Ascending aorta (tissue), 2 donors: ENCODE measurements around the gene FUT9. TPM values are rescaled to one million over a fixed set of nuclear protein-coding genes. Genes with fewer than 3 reads are reported as not detected.

Experiments
- DNase-seq, 2 donors: peaks; one replicate each; pipeline ENCODE4 v3.0.0-alpha.2; 2019; ENCODE audit warnings: low spot score in 2 of 2
- H3K27ac ChIP-seq, 2 donors: fragments of 200-600 bp; sonication (generic); one replicate each; pipeline ENCODE4 v1.5.1; 2016 to 2017; ENCODE audit warnings: mild to moderate bottlenecking in 1 of 2
- H3K27me3 ChIP-seq: fragments of 200-600 bp; sonication (generic); one replicate; pipeline ENCODE4 v1.5.1; 2017
- H3K36me3 ChIP-seq, 2 donors: fragments of 200-600 bp; sonication (generic); one replicate each; pipeline ENCODE4 v1.5.1; 2016
- H3K4me1 ChIP-seq, 2 donors: fragments of 200-600 bp; sonication (generic); one replicate each; pipeline ENCODE4 v1.5.1; 2016 to 2017; ENCODE audit warnings: mild to moderate bottlenecking in 1 of 2
- H3K4me3 ChIP-seq, 2 donors: fragments of 200-600 bp; sonication (generic); one replicate each; pipeline ENCODE4 v1.5.1; 2016 to 2017; ENCODE audit warnings: mild to moderate bottlenecking in 1 of 2
- H3K9me3 ChIP-seq, 2 donors: fragments of 200-600 bp; sonication (generic); one replicate each; pipeline ENCODE4 v1.5.1; 2016
- intact Hi-C: fragments of 100-400 bp; cut with DNase I; formaldehyde crosslinking; loops from one replicate; pipeline ENCODE4 v1.15.1; 2023
- total RNA-seq: library from RNA; depleted of rRNA; stranded (reverse); fragments of >200 nt; gene quantifications from one replicate; pipeline ENCODE4 v1.1.0, GENCODE V29; 2016
- TF ChIP-seq, protein P1 (sequence below), 3 experiments: fragments of 200-600 bp in 2 of 3; fragments of 450-650 bp in 1 of 3; sonication (generic) in 2 of 3; IDR thresholded peaks; one replicate each; pipeline ENCODE4 v1.5.1; 2016 to 2019; ENCODE audit warnings: antibody characterized with exemption in 3 of 3, mild to moderate bottlenecking in 1 of 3, moderate library complexity in 1 of 3

The FUT9 gene
- total RNA-seq, 1 donor from 2014 or later = not detected

DNA sequence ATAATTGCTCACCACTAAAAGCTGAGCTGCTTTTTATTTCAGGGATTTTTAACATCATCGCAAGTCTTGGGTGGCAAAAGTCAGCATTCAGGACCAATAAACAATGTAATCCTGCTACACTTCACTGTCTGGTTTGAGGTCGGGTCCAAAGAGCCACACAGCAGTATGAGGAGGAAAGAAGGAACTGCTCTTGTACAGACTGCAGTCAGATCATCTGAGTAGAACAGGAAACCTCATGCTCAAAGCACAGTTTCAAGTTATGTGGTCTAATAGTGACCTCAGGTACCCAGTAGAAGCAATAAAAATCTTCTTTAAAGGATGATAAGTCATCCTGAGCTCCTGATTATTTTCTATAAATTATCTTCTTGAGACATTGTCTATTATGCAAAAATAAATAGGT lies 211.4 kb downstream of the FUT9 start:
- no peaks in the 10 kb centered on the region for H3K36me3 ChIP-seq
- H3K4me1 ChIP-seq = no peaks in the 10 kb centered on the region
- H3K27ac ChIP-seq = no peak overlapping the region
- intact Hi-C loops = no loop called here
- H3K27me3 ChIP-seq = no peaks in the 10 kb centered on the region
- TF ChIP-seq, protein P1, sequence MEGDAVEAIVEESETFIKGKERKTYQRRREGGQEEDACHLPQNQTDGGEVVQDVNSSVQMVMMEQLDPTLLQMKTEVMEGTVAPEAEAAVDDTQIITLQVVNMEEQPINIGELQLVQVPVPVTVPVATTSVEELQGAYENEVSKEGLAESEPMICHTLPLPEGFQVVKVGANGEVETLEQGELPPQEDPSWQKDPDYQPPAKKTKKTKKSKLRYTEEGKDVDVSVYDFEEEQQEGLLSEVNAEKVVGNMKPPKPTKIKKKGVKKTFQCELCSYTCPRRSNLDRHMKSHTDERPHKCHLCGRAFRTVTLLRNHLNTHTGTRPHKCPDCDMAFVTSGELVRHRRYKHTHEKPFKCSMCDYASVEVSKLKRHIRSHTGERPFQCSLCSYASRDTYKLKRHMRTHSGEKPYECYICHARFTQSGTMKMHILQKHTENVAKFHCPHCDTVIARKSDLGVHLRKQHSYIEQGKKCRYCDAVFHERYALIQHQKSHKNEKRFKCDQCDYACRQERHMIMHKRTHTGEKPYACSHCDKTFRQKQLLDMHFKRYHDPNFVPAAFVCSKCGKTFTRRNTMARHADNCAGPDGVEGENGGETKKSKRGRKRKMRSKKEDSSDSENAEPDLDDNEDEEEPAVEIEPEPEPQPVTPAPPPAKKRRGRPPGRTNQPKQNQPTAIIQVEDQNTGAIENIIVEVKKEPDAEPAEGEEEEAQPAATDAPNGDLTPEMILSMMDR (IDR thresholded peaks at IDR 0.05) = no peak
- H3K4me3 ChIP-seq = no peak overlapping the region
- H3K9me3 ChIP-seq = no peaks in the 10 kb centered on the region
- no peak for DNase-seq

DNA sequence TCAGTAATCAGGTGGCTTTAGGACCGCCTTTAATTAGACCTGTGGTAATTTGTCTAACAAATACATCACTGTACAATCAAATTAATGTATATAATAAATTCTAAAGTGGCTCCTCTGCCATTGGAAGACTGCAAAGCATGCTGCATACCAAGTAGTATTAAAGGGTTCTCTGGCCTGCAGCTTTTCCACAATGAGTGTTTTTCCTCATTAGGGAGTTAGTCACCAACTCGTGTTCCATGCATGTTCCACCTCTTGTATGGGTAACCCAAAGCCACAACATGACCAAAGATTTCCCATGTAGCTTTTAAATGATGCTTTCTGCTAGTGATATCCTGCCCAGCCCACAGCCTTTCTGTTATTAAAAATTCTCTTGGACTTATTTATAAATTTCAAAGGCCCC lies 218.7 kb downstream of the FUT9 start:
- Histone ChIP-seq H3K36me3 (no peaks in the 10 kb centered on the region), H3K27me3 (no peaks in the 10 kb centered on the region), H3K27ac (no peak overlapping the region), H3K9me3 (no peaks in the 10 kb centered on the region), H3K4me3 (no peak overlapping the region), H3K4me1 (no peaks in the 10 kb centered on the region)
- intact Hi-C loops = no loop called here
- DNase-seq = no peak
- TF ChIP-seq, protein P1 (IDR thresholded peaks at IDR 0.05) = no peak

DNA sequence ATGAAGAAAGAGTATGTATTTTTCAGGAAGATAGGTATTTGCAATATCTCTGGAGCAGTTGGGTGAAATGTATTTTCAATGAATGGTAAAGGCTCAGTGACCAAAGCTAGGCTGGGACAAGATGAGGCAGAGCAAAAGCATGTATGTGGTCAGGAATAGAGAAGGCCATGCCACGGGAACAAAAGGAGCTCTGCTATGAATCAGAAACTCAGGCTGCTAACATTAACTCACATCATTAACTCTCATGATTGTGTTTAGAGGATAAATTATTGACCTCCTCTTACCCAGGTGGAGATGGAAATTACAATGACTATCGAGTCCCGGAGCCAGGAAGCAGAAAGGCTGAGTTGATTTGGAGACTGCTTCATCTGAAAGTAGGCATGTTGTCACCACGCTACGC lies 220.2 kb downstream of the FUT9 start:
- Histone ChIP-seq H3K36me3 (no peaks in the 10 kb centered on the region), H3K27me3 (no peaks in the 10 kb centered on the region), H3K4me3 (no peak overlapping the region), H3K4me1 (no peaks in the 10 kb centered on the region), H3K27ac (no peak overlapping the region), H3K9me3 (no peaks in the 10 kb centered on the region)
- intact Hi-C loops = no loop called here
- TF ChIP-seq, protein P1 (IDR thresholded peaks at IDR 0.05) = no peak
- no peak for DNase-seq

DNA sequence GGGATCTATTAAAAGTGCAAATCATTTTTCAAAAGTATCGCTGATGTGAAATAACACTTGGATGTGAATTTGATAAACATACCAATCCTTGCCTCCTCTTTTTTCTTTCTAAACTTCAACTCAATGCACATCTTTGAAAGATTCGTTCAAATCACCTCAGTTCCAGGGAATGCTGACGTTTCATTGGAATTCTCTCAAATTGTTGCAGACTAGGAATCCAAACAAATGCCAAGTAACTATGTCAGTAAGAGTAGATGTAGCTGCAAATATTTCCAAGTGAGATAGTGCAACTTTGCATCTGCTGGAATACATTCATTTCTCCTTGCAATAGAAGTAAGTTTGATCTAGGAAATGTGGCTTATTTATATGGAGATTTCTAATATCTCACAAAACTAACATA lies 220.7 kb downstream of the FUT9 start:
- no peak overlapping the region for H3K4me3 ChIP-seq
- TF ChIP-seq, protein P1 (IDR thresholded peaks at IDR 0.05) = no peak
- H3K4me1 ChIP-seq = no peaks in the 10 kb centered on the region
- no peak for DNase-seq
- H3K36me3 ChIP-seq = no peaks in the 10 kb centered on the region
- H3K27me3 ChIP-seq = no peaks in the 10 kb centered on the region
- H3K9me3 ChIP-seq = no peaks in the 10 kb centered on the region
- intact Hi-C loops = no loop called here
- H3K27ac ChIP-seq = no peak overlapping the region

DNA sequence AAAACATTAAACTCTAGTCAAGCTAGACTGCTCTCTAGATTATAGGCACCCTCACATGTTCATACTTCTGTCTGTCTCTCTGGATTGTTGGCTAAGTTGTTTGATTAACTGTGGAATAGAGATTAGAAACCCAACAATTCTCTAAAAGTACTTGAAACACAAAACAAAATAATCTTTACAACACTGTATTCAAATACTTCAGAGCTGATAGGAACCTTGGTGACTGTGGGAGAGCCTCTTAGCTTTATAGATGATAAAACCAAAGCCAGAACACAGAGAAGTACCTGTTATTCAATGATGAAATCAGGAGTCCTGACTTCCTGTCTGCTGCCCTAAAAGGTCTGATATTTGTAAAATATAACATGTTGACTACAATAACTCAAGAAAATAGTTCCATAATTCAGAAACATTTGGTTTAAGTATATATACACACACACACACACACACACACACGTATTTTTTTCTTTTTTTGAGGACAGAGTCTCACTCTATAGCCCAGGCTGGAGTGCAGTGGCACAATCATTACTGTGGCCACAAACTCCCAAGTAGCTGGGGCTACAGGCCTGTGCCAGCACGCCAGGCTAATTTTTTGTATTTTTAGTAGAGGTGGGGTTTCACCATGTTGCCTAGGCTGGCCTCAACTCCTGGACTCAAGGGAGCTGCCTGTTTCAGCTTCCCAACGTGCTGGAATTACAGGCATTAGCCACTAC lies 222.0 kb downstream of the FUT9 start:
- no peaks in the 10 kb centered on the region for H3K36me3 ChIP-seq
- no peaks in the 10 kb centered on the region for H3K4me1 ChIP-seq
- DNase-seq = no peak
- H3K27me3 ChIP-seq = no peaks in the 10 kb centered on the region
- H3K9me3 ChIP-seq = no peaks in the 10 kb centered on the region
- TF ChIP-seq, protein P1 (IDR thresholded peaks at IDR 0.05) = no peak
- intact Hi-C loops = no loop called here
- no peak overlapping the region for H3K4me3 ChIP-seq
- no peak overlapping the region for H3K27ac ChIP-seq

DNA sequence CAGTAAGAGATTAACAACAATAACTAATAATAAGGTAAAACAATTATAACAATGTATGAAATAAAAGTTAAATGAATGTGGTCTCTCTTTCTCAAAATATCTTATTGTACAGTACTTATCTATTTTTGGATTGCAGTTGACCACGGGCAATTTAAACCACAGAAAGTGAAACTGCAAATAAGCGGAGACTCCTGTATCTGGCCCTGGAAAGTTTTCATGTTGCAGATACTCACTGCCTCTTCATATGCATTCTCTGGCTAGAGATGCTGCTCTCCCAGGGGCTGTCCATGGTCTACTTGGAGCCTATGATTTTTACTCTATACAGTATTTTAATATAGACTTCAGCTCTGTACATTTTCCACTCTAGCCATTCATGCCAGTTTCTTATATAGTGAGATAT lies 230.8 kb downstream of the FUT9 start:
- no peak for DNase-seq
- TF ChIP-seq, protein P1 (IDR thresholded peaks at IDR 0.05) = no peak
- Histone ChIP-seq H3K9me3 (no peaks in the 10 kb centered on the region), H3K4me3 (no peak overlapping the region), H3K27ac (no peak overlapping the region), H3K4me1 (no peaks in the 10 kb centered on the region), H3K36me3 (no peaks in the 10 kb centered on the region), H3K27me3 (no peaks in the 10 kb centered on the region)
- intact Hi-C loops = no loop called here
